HG02610 (cell line): ENCODE measurements around the gene SMIM45.

Experiments used
- ATAC-seq: cut with Tn5 transposase; IDR thresholded peaks from one replicate; pipeline ENCODE4 v1.9.1; 2021; ENCODE audit warnings: mild to moderate bottlenecking, moderate library complexity; ENCODE audit not compliant: unreplicated experiment

SMIM45 gene

DNA sequence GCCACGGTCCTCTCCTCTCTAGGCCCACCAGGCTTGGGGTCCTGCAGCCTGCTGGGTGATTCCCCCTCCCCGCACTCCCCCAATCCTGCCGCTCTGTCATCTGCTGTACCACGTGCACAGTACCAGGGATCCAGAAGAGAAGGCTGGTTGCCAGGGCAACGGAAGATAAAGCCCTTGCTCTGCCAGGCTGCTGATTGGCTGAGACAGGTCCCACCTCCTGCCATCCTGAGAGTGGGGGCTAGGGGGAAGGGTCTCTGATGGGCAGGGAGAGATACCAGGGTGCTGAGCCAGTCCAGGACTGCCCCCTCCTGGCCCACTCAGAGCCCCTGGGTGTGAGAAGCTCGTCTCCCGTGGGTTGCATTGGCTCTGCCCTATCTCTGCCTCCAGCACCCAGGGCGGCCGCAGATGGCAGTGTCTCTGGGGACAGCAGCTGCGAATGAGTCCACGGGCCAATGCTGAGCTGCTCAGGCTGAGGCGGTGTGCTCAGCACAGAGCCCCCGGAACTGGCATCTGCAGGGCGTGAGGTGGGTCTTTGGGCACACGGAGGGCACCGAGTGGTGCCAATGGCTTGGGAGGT, at the start of gene SMIM45:
Gene SMIM45 (plus strand): TSS at position 253 of the 577 bp plus-strand sequence.
- ATAC-seq: no peak

DNA sequence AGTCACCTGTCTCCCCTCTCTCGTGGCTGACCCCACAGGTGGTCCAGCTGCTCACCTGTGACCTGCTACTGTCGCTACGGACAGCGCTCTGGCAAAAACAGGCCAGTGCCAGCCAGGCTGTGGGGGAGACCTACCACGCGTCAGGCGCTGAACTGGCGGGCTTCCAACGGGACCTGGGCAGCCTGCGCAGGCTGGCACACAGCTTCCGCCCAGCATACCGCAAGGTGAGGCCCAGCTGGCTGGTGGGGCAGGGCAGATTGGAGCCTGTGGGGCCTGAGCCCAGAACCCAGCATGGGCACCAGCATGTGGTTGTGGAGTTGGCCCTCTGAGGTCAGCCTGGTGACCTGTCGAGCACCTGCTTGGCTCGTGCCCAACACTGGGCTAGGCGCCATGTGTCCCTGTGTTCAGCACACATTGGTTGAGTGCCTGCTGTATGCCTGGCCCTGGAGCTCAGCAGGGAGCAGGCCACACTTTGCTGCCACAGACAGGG, 49.0 kb upstream of the SMIM45 start:
- no peak for ATAC-seq

GRCh38 chr22:41904450-41905410, 47.2 kb upstream of the SMIM45 start:
- ATAC-seq: no peak

- ATAC-seq: no peak
These were observed 46.3 kb upstream of the SMIM45 start for GRCh38 chr22:41905411-41906202.

DNA sequence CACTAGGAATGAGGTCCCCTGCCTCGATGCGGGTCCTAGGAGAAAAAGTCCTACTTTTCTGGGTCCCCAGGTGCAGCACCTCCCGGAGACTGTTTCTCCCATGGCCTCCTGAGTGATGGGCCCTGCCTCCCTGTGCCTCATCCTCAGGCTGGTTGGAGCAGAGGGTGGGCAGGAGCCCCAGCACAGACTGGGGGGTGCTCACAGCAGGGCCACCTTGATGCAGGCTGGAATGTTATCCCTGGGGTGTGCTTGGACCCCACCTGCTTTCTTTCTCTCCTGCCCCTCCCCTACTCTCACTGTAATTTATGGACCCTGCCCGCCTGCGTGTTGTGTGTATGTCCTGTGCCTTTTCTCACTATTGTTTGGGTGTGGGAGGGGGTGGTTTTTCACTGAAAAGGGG, 45.1 kb upstream of the SMIM45 start:
- no peak for ATAC-seq

- ATAC-seq: no peak
These were observed 44.2 kb upstream of the SMIM45 start for GRCh38 chr22:41907436-41908401.

GRCh38 chr22:41908411-41909309, 43.3 kb upstream of the SMIM45 start:
- no peak for ATAC-seq

GRCh38 chr22:41909310-41910049, 42.5 kb upstream of the SMIM45 start:
- ATAC-seq: no peak

- no peak for ATAC-seq
These were observed 41.6 kb upstream of the SMIM45 start for GRCh38 chr22:41910050-41911000.

GRCh38 chr22:41911001-41911611, 40.8 kb upstream of the SMIM45 start:
- ATAC-seq: no peak

- no peak for ATAC-seq
These were observed 39.5 kb upstream of the SMIM45 start for GRCh38 chr22:41912338-41913039.

DNA sequence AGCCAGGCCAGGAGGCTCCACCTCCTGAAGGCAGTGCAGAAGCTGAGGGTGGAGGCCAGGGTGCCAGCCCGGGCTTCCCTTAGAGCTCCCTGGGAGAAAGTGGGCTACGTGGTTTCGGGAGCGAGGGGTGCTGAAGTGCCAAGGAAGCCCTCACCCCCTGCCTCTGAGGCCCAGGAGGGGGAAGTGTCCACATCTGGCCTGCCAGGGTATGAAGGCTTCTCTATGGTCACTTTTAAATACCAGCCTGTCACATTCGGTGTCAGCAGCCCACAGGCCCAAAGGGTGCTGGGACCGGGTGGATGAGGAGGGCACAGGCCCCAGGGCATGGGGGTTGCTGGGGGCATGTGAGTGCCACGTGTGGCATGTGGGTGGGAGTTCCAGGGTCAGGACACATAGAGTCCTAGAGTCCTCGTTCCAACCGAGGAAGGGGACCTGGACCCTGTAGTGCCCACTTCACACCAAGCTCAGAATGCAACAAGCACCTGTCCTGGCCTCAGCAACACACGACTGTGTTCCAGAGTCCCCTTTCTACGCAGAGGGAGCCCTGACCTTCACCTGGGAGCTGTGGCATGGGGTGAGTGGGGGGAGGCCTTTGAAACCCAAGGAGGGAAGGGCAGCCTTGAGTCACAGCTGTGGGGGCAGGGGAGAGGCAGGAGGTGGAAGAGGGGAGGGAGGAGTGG, 38.8 kb upstream of the SMIM45 start:
- no peak for ATAC-seq

- no peak for ATAC-seq
These were observed 38.0 kb upstream of the SMIM45 start for GRCh38 chr22:41913842-41914534.

DNA sequence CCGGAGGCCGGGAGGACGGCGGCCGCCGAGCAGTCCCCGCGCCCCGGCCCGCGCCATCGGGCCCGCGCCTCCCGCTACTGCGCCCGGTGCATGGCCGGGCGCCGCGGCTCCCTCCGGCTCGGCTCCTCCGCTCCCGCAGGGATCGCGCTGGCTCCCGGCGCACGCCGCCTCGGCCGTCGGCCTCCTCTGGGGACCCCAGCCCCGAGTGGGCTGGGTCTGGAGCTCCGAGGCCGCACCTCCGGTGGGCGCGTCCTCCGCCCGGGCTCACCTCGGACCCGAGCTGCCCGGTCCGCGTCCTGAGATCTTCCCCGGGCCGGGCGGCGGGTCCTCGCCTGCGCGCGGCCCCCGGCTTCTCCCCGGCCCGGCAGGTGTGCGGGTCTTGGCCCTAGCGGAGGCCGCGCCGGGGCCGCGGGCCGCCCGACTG, 37.3 kb upstream of the SMIM45 start:
- no peak for ATAC-seq
